GM12878 (cell line): Measurements from ENCODE around the gene MGMT. TPM values are rescaled to one million over a fixed set of nuclear protein-coding genes. Genes with fewer than 3 reads are reported as not detected.

ENCODE experiments used
- ATAC-seq: fragments of 200-7000 bp; cut with Tn5 transposase; 3 replicates; pipeline ENCODE4 v1.9.1; 2020; ENCODE audit warnings: mild to moderate bottlenecking, moderate library complexity
- BruUV-seq: library from RNA; stranded (reverse); fragments of 400-500 nt; replicated peaks from 2 replicates; lab custom pipeline; 2021; lab: Mats Ljungman, UMichigan
- CTCF ChIA-PET: fragments of 300-600 bp; sonication (Branson Sonifier 250); formaldehyde crosslinking; extraction: SDS; loops from one replicate; lab custom pipeline; 2021; ENCODE audit warnings: inconsistent platforms; lab: Yijun Ruan, JAX
- POLR2A ChIA-PET: fragments of 350-600 bp; formaldehyde crosslinking; extraction: SDS; loops from one replicate; lab custom pipeline; 2021; ENCODE audit warnings: inconsistent platforms; lab: Charles Lee
- RAD21 ChIA-PET: fragments of 300-600 bp; sonication (Branson Sonifier 250); formaldehyde crosslinking; loops from one replicate; lab custom pipeline; 2023; ENCODE audit warnings: antibody characterized with exemption; ENCODE audit not compliant: unreplicated experiment; lab: Charles Lee
- SMC1A ChIA-PET: fragments of 300-600 bp; sonication (Branson Sonifier 250); formaldehyde crosslinking; loops from one replicate; lab custom pipeline; 2023; ENCODE audit not compliant: unreplicated experiment, uncharacterized antibody; lab: Charles Lee
- DNase-seq: peaks from one replicate; pipeline ENCODE4 v3.0.0-alpha.2; 2011; ENCODE audit warnings: low read depth, low spot score
- FAIRE-seq: peaks from 3 replicates; lab custom pipeline; 2011; peaks lifted over from hg19 to GRCh38; lab: Jason Lieb, UNC
- H2AFZ ChIP-seq: 2 replicates; pipeline ENCODE4 v1.6.0; 2011; ENCODE audit warnings: low read depth, low read length, control low read depth; ENCODE audit not compliant: control insufficient read depth
- H3K27ac ChIP-seq: 2 replicates; pipeline ENCODE4 v1.5.1; 2011; ENCODE audit warnings: control low read depth; ENCODE audit not compliant: control insufficient read depth, insufficient read depth
- H3K27me3 ChIP-seq, 2 experiments: replicated peaks in 1 of 2; 2 replicates each; pipeline versions ENCODE4 v1.6.0 to v1.6.1; 2011; ENCODE audit warnings: low read length in 1 of 2; ENCODE audit not compliant: control insufficient read depth in 2 of 2, insufficient read depth in 2 of 2
- H3K36me3 ChIP-seq, 2 experiments: 2 replicates each; pipeline ENCODE4 v1.5.1; 2011; ENCODE audit warnings: low read length in 1 of 2; ENCODE audit not compliant: control insufficient read depth in 2 of 2, insufficient read depth in 2 of 2
- H3K4me1 ChIP-seq: 2 replicates; pipeline ENCODE4 v1.6.1; 2011; ENCODE audit warnings: mild to moderate bottlenecking, low read length, moderate library complexity, mixed read lengths; ENCODE audit not compliant: control insufficient read depth, insufficient read depth
- H3K4me2 ChIP-seq: 2 replicates; pipeline ENCODE4 v1.6.0; 2011; ENCODE audit warnings: control low read depth; ENCODE audit not compliant: control insufficient read depth, insufficient read depth
- H3K4me3 ChIP-seq: fragments of 200-600 bp; sonication (generic); 2 replicates; pipeline ENCODE4 v1.5.1; 2016
- H3K79me2 ChIP-seq: 2 replicates; pipeline ENCODE4 v1.6.0; 2011; ENCODE audit warnings: low read length; ENCODE audit not compliant: control insufficient read depth, insufficient read depth
- H3K9ac ChIP-seq: 2 replicates; pipeline ENCODE4 v1.8.0; 2011; ENCODE audit warnings: low read length, control low read depth, mixed read lengths; ENCODE audit not compliant: control insufficient read depth, insufficient read depth
- H3K9me3 ChIP-seq: replicated peaks from 3 replicates; pipeline ENCODE4 v1.5.1; 2011; ENCODE audit warnings: mild to moderate bottlenecking, low read length; ENCODE audit not compliant: control insufficient read depth, insufficient read depth
- H4K20me1 ChIP-seq: 2 replicates; pipeline ENCODE4 v1.6.0; 2011; ENCODE audit not compliant: control insufficient read depth, insufficient read depth
- GABPA ChIP-seq: IDR thresholded peaks from 2 replicates; pipeline ENCODE4 v1.6.1; 2014; ENCODE audit warnings: antibody characterized with exemption, low read depth, mild to moderate bottlenecking, inconsistent platforms
- IRF4 ChIP-seq: IDR thresholded peaks from 2 replicates; pipeline ENCODE4 v1.6.1; 2011; ENCODE audit warnings: low read depth, low read length
- MEF2A ChIP-seq: IDR thresholded peaks from 2 replicates; pipeline ENCODE4 v1.6.1; 2011; ENCODE audit warnings: low read depth, mild to moderate bottlenecking, low read length, moderate library complexity; ENCODE audit not compliant: insufficient read depth
- MYC ChIP-seq: IDR thresholded peaks from 2 replicates; pipeline ENCODE4 v1.6.1; 2011; ENCODE audit warnings: mild to moderate bottlenecking, low read length, moderate library complexity, inconsistent platforms; ENCODE audit not compliant: insufficient read depth, insufficient replicate concordance, insufficient read length, severe bottlenecking
- POLR2A ChIP-seq: IDR thresholded peaks from 2 replicates; pipeline ENCODE4 v1.6.1; 2011; ENCODE audit warnings: low read depth, mild to moderate bottlenecking, low read length
- RAD21 ChIP-seq: IDR thresholded peaks from 2 replicates; pipeline ENCODE4 v1.6.1; 2011; ENCODE audit warnings: mild to moderate bottlenecking, low read depth, low read length, moderate library complexity; ENCODE audit not compliant: insufficient read depth
- SMC3 ChIP-seq: IDR thresholded peaks from 2 replicates; pipeline ENCODE4 v1.6.1; 2011; ENCODE audit warnings: low read length, improper control_type of control experiment, borderline replicate concordance
- SREBF1 ChIP-seq: IDR thresholded peaks from 2 replicates; pipeline ENCODE4 v1.6.1; 2012; ENCODE audit warnings: mild to moderate bottlenecking, low read length
- SREBF2 ChIP-seq: IDR thresholded peaks from 2 replicates; pipeline ENCODE4 v1.6.1; 2012; ENCODE audit warnings: mild to moderate bottlenecking, low read length
- TARDBP ChIP-seq: IDR thresholded peaks from 2 replicates; pipeline ENCODE4 v1.6.1; 2016; ENCODE audit warnings: borderline replicate concordance
- ZNF207 ChIP-seq: fragments of 450-650 bp; IDR thresholded peaks from 2 replicates; pipeline ENCODE4 v1.6.1; 2014; ENCODE audit warnings: antibody characterized with exemption, mild to moderate bottlenecking, borderline replicate concordance
- ZNF622 ChIP-seq: fragments of 450-650 bp; IDR thresholded peaks from 2 replicates; pipeline ENCODE4 v1.6.1; 2017; ENCODE audit warnings: mild to moderate bottlenecking, inconsistent platforms
- WGBS: methylation state at CpG from one replicate; pipeline ENCODE4 v1.1.6; 2016; ENCODE audit warnings: low lambda C conversion rate; ENCODE audit not compliant: insufficient replicate concordance, insufficient coverage; ENCODE audit errors: missing lambda C conversion rate; 5-methylcytosine and 5-hydroxymethylcytosine counted together
- in situ Hi-C: fragments of 300-500 bp; cut with MboI; formaldehyde crosslinking; loops from 9 replicates; pipeline ENCODE4 v1.14.3; 2018; ENCODE audit warnings: mixed read lengths
- intact Hi-C: fragments of 100-400 bp; cut with micrococcal nuclease; formaldehyde crosslinking; loops from one replicate; pipeline ENCODE4 v1.14.2; 2022; ENCODE audit not compliant: unreplicated experiment
- polyA plus RNA-seq, 11 experiments: library from polyadenylated mRNA; depleted of rRNA in 4 of 11; unstranded in 6 of 11; stranded (reverse) in 5 of 11; fragments of >200 nt; fragmentation: Nextera tagmentation in 4 of 11; fragmentation: Illumina TruSeq in 1 of 11; extraction: Ambion mirVana in 4 of 11; extraction: Trizol in 1 of 11; gene quantifications; 1 replicate in 1 of 11; 2 replicates in 10 of 11; pipeline versions ENCODE4 v1.2.1 to v1.2.3, GENCODE V29; 2011 to 2016; ENCODE audit warnings: inconsistent platforms in 2 of 11, missing spikeins in 2 of 11, low read depth in 1 of 11
- total RNA-seq, 4 experiments: library from RNA; depleted of rRNA in 3 of 4; stranded (reverse); fragments of >200 nt in 3 of 4; fragmentation: Illumina TruSeq in 1 of 4; extraction: Trizol in 1 of 4; gene quantifications; 2 replicates each; pipeline versions ENCODE4 v1.2.1 to v1.2.3, GENCODE V29; 2013 to 2021
- TF ChIP-seq, protein P1 (sequence below): fragments of 450-650 bp; IDR thresholded peaks from 2 replicates; pipeline ENCODE4 v1.6.1; 2017; ENCODE audit warnings: mild to moderate bottlenecking, low read depth, inconsistent platforms; ENCODE audit not compliant: poor library complexity, severe bottlenecking

MGMT gene
- total and polyA plus RNA-seq, 10 of the 15 experiments (the other 5 are each of a cell fraction or from before 2014, with no cell fraction given): 0.16 to 24.2 (median 13.3) TPM

DNA sequence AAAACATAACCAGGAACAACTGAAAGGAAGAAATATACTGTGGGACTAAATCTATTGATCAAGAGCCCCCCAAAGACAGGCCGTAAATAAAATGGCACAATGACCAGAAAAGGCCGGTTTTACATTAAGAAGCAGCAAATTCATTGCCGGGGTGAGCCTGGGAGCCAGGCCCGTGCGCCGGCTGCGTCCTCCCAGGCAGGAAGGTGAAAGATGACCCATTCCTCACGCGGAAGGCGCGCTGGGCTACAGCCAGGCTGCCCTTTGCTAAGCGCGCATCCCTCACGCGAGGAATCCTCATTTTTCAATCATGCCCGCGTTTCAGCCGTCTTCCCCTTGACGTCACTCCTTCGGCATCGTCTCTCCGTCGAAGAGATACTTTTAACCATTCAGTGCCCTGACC, 47.6 kb upstream of the MGMT start:
- Histone ChIP-seq H3K79me2 (no peaks in the 10 kb centered on the region), H3K27me3 (no peaks in the 10 kb centered on the region), H3K36me3 (no peaks in the 10 kb centered on the region), H3K27ac (no peak overlapping the region), H3K4me3 (no peak overlapping the region), H2AFZ (no peak overlapping the region), H4K20me1 (no peaks in the 10 kb centered on the region), H3K9ac (no peak overlapping the region), H3K9me3 (no peaks in the 10 kb centered on the region), H3K4me1 (no peaks in the 10 kb centered on the region), H3K4me2 (no peak overlapping the region)
- ChIA-PET POLR2A (no interaction called here), SMC1A (no interaction called here), RAD21 (no interaction called here), CTCF (no interaction called here)
- no TSS peak for BruUV-seq
- in situ Hi-C loops (no loop called here), intact Hi-C loops (no loop called here)
- no peak for TF ChIP-seq SREBF1
- no peak for TF ChIP-seq MEF2A
- no peak for TF ChIP-seq IRF4
- no peak for TF ChIP-seq ZNF622
- no peak for TF ChIP-seq POLR2A
- TF ChIP-seq MYC: no peak
- no peak for FAIRE-seq
- DNase-seq: no peak
- WGBS: 79% methylated on average over 19 of the region's 23 CpGs
- ATAC-seq: no peak

DNA sequence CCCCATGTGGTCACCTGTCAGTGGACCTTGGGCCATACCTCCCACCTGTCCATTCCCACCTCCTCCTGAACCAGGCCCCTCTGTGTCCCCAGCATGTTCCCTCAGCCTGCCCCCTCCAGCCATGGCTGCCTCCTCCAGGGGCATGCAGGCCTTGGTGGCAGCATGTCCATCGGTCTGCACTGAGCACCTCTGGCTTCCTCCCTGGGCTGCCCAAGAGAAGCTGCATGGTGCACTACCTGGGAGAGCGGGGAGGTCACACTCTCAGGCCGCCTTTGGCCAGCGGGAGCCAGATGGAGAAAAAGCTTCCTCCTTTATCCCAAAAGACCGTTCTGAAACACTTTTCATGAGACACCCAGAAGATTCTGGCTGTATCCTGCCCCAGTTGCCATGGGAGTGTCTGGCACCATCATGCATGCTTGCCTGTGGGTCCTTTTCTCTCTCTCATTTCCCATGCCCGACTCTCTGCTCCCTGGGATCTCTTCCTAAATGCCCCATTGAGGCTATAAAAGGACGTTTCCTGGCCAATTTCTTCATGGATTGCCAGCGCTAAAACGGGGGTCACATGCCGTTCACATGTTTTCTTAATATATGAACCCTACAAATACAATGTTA, 45.5 kb upstream of the MGMT start:
- Histone ChIP-seq H3K79me2 (no peaks in the 10 kb centered on the region), H4K20me1 (no peaks in the 10 kb centered on the region), H3K9ac (no peak overlapping the region), H3K27ac (no peak overlapping the region), H3K4me3 (no peak overlapping the region), H3K27me3 (no peaks in the 10 kb centered on the region), H3K4me1 (no peaks in the 10 kb centered on the region), H3K4me2 (no peak overlapping the region), H3K9me3 (no peaks in the 10 kb centered on the region), H3K36me3 (no peaks in the 10 kb centered on the region), H2AFZ (no peak overlapping the region)
- 43% methylated on average over 10 of the region's 10 CpGs for WGBS
- CTCF ChIA-PET: no interaction called here
- ATAC-seq (no peak), FAIRE-seq (no peak), DNase-seq (no peak)
- in situ Hi-C loops (no loop called here), intact Hi-C loops (no loop called here)
- SMC1A ChIA-PET: no interaction called here
- RAD21 ChIA-PET: no interaction called here
- BruUV-seq: no TSS peak
- POLR2A ChIA-PET: no interaction called here
- TF ChIP-seq SMC3: no peak
- TF ChIP-seq, protein P1, sequence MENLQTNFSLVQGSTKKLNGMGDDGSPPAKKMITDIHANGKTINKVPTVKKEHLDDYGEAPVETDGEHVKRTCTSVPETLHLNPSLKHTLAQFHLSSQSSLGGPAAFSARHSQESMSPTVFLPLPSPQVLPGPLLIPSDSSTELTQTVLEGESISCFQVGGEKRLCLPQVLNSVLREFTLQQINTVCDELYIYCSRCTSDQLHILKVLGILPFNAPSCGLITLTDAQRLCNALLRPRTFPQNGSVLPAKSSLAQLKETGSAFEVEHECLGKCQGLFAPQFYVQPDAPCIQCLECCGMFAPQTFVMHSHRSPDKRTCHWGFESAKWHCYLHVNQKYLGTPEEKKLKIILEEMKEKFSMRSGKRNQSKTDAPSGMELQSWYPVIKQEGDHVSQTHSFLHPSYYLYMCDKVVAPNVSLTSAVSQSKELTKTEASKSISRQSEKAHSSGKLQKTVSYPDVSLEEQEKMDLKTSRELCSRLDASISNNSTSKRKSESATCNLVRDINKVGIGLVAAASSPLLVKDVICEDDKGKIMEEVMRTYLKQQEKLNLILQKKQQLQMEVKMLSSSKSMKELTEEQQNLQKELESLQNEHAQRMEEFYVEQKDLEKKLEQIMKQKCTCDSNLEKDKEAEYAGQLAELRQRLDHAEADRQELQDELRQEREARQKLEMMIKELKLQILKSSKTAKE: no peak
- TF ChIP-seq ZNF207: no peak
- no peak for TF ChIP-seq GABPA
- no peak for TF ChIP-seq RAD21
- no peak for TF ChIP-seq SREBF2
- no peak for TF ChIP-seq TARDBP
